Ascending aorta (tissue), 2 donors: ENCODE data around the gene ARHGEF28. TPM values are rescaled to one million over a fixed set of nuclear protein-coding genes. Genes with fewer than 3 reads are reported as not detected.

ENCODE experiments used
- DNase-seq, 2 donors: peaks; one replicate each; pipeline ENCODE4 v3.0.0-alpha.2; 2019; ENCODE audit warnings: low spot score in 2 of 2
- H3K27ac ChIP-seq, 2 donors: fragments of 200-600 bp; sonication (generic); one replicate each; pipeline ENCODE4 v1.5.1; 2016 to 2017; ENCODE audit warnings: mild to moderate bottlenecking in 1 of 2
- H3K27me3 ChIP-seq: fragments of 200-600 bp; sonication (generic); one replicate; pipeline ENCODE4 v1.5.1; 2017
- H3K36me3 ChIP-seq, 2 donors: fragments of 200-600 bp; sonication (generic); one replicate each; pipeline ENCODE4 v1.5.1; 2016
- H3K4me1 ChIP-seq, 2 donors: fragments of 200-600 bp; sonication (generic); one replicate each; pipeline ENCODE4 v1.5.1; 2016 to 2017; ENCODE audit warnings: mild to moderate bottlenecking in 1 of 2
- H3K4me3 ChIP-seq, 2 donors: fragments of 200-600 bp; sonication (generic); one replicate each; pipeline ENCODE4 v1.5.1; 2016 to 2017; ENCODE audit warnings: mild to moderate bottlenecking in 1 of 2
- H3K9me3 ChIP-seq, 2 donors: fragments of 200-600 bp; sonication (generic); one replicate each; pipeline ENCODE4 v1.5.1; 2016
- CTCF ChIP-seq, 3 experiments: fragments of 200-600 bp in 2 of 3; fragments of 450-650 bp in 1 of 3; sonication (generic) in 2 of 3; IDR thresholded peaks; one replicate each; pipeline ENCODE4 v1.5.1; 2016 to 2019; ENCODE audit warnings: antibody characterized with exemption in 3 of 3, mild to moderate bottlenecking in 1 of 3, moderate library complexity in 1 of 3
- intact Hi-C: fragments of 100-400 bp; cut with DNase I; formaldehyde crosslinking; loops from one replicate; pipeline ENCODE4 v1.15.1; 2023
- total RNA-seq: library from RNA; depleted of rRNA; stranded (reverse); fragments of >200 nt; gene quantifications from one replicate; pipeline ENCODE4 v1.1.0, GENCODE V29; 2016

Gene ARHGEF28
- total RNA-seq, 1 donor from 2014 or later, result 15.1 TPM

- peaks cover 5 to 25% of the 10 kb centered on the region in 2 donors for H3K4me1 ChIP-seq
- no peak for DNase-seq
- H3K27me3 ChIP-seq, result no peaks in the 10 kb centered on the region
- intact Hi-C loops, result no loop called here
- H3K27ac ChIP-seq, result no peak overlapping the region
- H3K9me3 ChIP-seq, result no peaks in the 10 kb centered on the region
- H3K4me3 ChIP-seq, result no peak overlapping the region
- no peaks in the 10 kb centered on the region for H3K36me3 ChIP-seq
- TF ChIP-seq CTCF (IDR thresholded peaks at IDR 0.05), result no peak
Measured at GRCh38 chr5:73726071-73726470, 100.1 kb downstream of the ARHGEF28 start.

DNA sequence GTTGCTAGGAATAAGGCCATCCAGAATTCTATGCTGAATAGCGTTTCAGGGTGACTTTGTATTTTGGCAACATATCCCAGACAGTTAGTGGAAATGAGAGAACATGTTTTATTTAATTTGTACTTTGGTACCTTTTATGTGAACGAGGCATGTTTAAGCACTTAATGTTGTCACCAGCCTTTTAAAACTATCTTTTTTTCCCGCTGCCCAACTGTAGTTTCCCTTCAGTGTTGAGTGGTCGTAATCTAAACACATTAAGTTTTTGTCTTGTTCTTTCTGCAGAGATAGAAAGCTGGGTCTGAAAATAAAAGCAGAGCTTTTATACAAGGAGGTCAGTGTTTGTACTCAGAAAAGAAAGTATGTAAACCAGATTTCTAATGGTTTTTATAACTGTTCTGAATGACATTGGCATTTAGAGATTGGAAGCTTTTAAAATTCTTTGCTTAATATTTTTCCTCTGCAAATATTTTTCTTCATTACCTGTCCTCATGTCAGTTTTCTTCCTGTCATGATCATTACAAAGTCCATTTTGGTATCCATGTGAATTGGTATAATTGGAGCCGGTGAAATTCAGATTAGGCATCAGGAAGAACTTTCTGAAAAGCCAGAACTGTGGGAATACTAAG, 100.7 kb downstream of the ARHGEF28 start:
- intact Hi-C loops, result no loop called here
- no peak overlapping the region for H3K4me3 ChIP-seq
- TF ChIP-seq CTCF (IDR thresholded peaks at IDR 0.05), result no peak
- H3K36me3 ChIP-seq, result no peaks in the 10 kb centered on the region
- H3K4me1 ChIP-seq, result peaks cover 5 to 25% of the 10 kb centered on the region in 2 donors
- H3K27ac ChIP-seq, result peak overlapping the region; percentile 17 to 56
- DNase-seq, result no peak
- no peaks in the 10 kb centered on the region for H3K9me3 ChIP-seq
- H3K27me3 ChIP-seq, result no peaks in the 10 kb centered on the region

GRCh38 chr5:73727470-73727869, 101.5 kb downstream of the ARHGEF28 start:
- H3K4me3 ChIP-seq, result no peak overlapping the region
- H3K36me3 ChIP-seq, result no peaks in the 10 kb centered on the region
- H3K27me3 ChIP-seq, result no peaks in the 10 kb centered on the region
- peak overlapping the region; percentile 56 to 59 for H3K27ac ChIP-seq
- intact Hi-C loops, result no loop called here
- H3K4me1 ChIP-seq, result peaks cover 5 to 25% of the 10 kb centered on the region in 2 donors
- DNase-seq, result no peak
- H3K9me3 ChIP-seq, result no peaks in the 10 kb centered on the region
- no peak for TF ChIP-seq CTCF (IDR thresholded peaks at IDR 0.05)

DNA sequence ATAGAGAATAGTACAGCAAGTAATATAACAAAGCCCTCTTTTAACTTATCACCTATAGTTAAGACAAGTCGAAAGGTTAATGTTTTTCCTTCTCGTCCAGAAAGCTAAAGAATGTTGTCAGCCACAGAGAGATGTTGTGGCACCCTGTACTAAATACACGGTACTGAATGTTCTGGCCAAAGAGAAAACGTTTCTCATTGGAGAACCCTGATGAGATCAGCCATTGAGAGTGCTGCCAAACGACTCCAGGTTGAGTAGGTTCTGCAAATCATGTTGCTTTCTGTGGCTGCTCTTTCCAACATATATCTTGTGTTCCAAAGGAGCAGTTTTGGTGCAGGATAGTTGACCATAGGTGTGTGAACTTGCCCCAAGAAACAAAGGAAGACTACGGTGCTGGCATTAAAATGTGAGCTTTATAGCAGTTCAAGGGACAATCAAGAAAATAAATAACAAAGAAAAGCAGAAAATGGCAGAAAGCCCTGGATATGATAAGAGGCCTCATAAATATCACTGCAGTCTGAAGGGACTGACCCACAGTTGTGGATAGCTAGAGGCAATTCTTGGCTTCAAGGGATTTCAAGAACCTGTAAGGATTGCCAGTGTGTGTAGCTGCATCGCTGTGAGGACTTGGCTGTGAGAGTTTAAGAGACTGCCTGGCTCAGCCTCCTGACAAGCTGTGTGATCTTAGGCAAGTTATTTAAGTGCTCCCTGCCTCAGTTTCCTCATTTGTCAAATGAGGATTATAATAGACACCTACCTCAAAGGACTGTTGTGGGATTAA, 102.7 kb downstream of the ARHGEF28 start:
- intact Hi-C loops, result no loop called here
- Histone ChIP-seq H3K27ac (peak overlapping the region; percentile 56 to 59), H3K27me3 (no peaks in the 10 kb centered on the region), H3K4me3 (peak overlapping the region in 1 of 2 donors; percentile 8), H3K36me3 (no peaks in the 10 kb centered on the region), H3K9me3 (no peaks in the 10 kb centered on the region), H3K4me1 (peaks cover 5 to 25% of the 10 kb centered on the region in 2 donors)
- TF ChIP-seq CTCF (IDR thresholded peaks at IDR 0.05), result no peak
- DNase-seq, result no peak

- H3K4me1 ChIP-seq, result peaks cover 5 to 25% of the 10 kb centered on the region in 2 donors
- H3K4me3 ChIP-seq, result no peak overlapping the region
- no peaks in the 10 kb centered on the region for H3K9me3 ChIP-seq
- no peaks in the 10 kb centered on the region for H3K27me3 ChIP-seq
- peak overlapping the region; percentile 22 to 56 for H3K27ac ChIP-seq
- no peaks in the 10 kb centered on the region for H3K36me3 ChIP-seq
- no peak for DNase-seq
- intact Hi-C loops, result no loop called here
- TF ChIP-seq CTCF (IDR thresholded peaks at IDR 0.05), result no peak
Measured at GRCh38 chr5:73729329-73729728, 103.3 kb downstream of the ARHGEF28 start.
